Left cardiac atrium (tissue), 4 donors: Measurements from ENCODE around the gene SPHKAP. TPM values are rescaled to one million over a fixed set of nuclear protein-coding genes. Genes with fewer than 3 reads are reported as not detected.
A peak's percentile ranks its signal among the peaks of the same experiment; 100 is the strongest.

Experiments
- ATAC-seq, 2 donors: fragments of 200-7000 bp; cut with Tn5 transposase; one replicate each; pipeline ENCODE4 v1.9.1; 2020; ENCODE audit warnings: mild to moderate bottlenecking in 2 of 2, moderate library complexity in 2 of 2
- DNase-seq: peaks from one replicate; pipeline ENCODE4 v3.0.0-alpha.2; 2020
- intact Hi-C, 2 donors: fragments of 100-400 bp; cut with DNase I; formaldehyde crosslinking; loops; one replicate each; pipeline versions ENCODE4 v1.14.1 to v1.15.1; 2022 to 2023
- total RNA-seq, 2 donors: library from RNA; stranded (reverse); fragmentation: NEBNext Ultra II Directional; extraction: Animal tissue kit (Norgen Biotek cat#: 25700); gene quantifications; one replicate each; pipeline ENCODE4 v1.2.1, GENCODE V29; 2021
- donor health status: DM: no; HTN: yes; CAD: no.
- donor health status: DM: no; HTN: yes; CAD: no; lungs with severe emphysema.
- donor health status: DM: yes; HTN: yes; CAD: no.
- donor health status: Dilated cardiomyopathy.

Gene SPHKAP
- total RNA-seq, 2 donors from 2014 or later: 28.1 to 59.2 TPM

DNA sequence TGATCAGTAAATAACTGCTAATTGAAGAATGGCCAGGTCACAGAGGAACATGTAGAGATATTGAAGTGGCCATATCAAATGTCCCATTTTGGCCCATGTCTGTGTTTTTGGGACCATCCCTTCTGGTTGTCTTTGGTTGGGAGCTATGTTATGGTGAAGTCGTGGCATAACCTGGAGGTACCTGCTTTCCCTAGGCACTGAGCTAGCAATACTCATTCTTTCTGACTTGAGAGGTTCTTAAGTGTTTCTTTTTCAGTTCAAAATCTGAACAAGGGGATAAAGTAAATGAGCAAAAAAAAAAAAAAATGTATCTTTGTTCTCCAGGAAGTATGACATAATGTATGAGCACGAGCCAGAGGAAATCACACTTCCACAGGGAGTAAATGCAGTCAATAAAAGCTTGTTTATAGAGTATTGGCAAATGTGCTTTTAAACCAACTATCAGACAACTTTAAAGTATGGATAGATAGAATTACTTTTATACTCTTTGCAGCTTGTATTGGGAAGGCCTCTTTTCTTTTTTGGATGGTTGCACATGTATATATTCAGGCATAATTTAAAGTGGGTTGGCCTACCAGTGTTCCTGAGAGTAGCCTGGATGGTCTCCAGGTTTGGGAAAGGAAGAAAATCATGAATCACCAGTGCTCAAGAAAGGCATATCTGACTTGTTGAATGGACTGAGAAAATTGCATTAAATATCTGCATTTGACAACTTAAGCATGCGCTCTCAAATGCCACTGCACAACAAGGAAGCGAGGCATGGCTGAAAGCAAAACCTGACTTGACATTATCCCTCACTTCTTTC lies 125.0 kb downstream of the SPHKAP start:
- ATAC-seq (no peak), DNase-seq (no peak)
- intact Hi-C loops: loop anchor here in 1 of 2 donors (5.0 kb wide), 1 partner anchor 774 kb away; no protein-coding TSS in a partner anchor

DNA sequence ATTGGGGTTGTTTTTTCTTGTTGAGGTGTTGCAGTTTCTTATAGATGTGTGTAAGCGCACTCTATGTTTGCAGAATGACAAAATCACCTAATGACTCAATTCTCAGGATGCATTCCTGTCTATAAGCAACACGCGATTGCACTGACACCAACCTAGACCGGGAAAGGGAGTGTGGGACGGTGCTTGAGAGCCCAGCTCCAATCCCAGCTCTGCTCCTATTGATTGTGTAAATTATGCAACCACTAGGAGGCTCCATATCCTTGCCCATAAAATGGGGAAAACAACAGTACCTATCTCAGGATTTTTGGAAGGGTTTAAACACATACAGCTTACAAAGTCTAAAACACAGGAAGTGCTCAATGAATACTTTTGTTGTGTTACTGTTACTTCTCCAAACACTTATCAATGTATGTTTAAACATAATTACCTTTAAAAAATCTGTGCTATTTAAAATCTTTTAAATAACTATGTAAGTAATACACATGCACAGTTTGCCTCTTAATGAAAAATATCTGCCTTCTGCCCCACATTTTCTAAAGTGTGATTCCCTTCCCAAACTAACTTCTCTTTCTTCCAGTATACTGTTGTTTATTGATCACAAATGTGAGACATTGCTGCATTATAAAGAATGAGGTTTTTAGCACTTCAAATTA lies 132.5 kb downstream of the SPHKAP start:
- DNase-seq: peak; percentile 21
- intact Hi-C loops: loop anchor here in 1 of 2 donors (5.0 kb wide), 1 partner anchor 608 kb away; no protein-coding TSS in a partner anchor
- ATAC-seq: peak; percentile 77 to 89

DNA sequence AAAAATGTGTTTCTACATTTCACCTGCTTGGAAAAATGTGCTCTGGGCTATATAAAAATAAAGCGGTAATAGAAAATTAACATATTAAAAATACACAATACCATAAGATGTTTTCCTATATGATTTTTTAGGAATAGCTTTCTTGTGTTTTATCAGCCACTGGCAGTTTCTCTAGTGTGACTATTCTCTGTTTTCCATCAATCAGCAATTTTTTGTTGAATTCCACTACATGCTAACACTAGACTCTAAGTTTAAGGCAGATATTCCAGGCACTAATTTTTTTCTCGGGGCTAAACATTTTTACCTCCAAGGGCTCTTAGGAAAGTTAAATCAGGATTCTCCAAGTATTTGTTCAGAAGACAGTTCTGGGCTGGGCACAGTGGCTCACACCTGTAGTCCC lies 140.5 kb downstream of the SPHKAP start:
- DNase-seq (no peak), ATAC-seq (no peak)
- intact Hi-C loops: no loop called here

DNA sequence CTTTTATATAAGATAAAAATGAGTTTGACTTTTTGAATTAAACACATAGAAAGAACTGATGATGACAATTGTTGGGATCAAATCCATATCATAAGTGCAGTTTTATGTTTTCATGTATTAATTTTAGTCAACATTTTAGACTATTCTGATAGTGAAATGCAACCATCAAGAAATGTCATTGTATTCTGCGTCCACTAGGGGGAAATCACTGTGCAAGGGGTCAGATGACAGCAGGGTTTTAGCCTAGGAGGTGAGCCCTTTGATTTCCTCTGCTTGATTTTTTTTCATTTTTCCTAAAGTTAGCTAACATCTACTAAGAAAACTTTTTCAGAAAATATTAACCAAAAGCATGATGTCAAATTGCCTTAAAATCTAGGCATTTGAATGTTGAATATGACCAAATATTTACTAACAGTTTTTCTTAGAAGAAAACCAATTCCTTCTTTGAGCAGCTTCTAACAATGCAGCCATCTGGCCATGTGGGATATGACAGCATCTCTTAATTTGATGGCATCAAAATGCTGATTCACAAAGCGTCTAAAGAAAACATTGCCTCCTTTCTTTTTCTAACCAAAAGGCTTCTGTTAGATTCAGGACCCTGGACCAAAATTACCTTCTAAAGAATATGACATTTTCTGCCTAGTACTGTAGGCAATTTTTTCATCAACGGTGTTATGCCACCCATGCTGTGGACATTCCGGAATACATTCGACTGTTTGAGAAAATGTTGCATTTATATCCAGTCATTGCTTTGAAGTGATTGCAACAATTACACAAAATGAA lies 141.5 kb downstream of the SPHKAP start:
- DNase-seq (no peak), ATAC-seq (no peak)
- intact Hi-C loops: no loop called here

DNA sequence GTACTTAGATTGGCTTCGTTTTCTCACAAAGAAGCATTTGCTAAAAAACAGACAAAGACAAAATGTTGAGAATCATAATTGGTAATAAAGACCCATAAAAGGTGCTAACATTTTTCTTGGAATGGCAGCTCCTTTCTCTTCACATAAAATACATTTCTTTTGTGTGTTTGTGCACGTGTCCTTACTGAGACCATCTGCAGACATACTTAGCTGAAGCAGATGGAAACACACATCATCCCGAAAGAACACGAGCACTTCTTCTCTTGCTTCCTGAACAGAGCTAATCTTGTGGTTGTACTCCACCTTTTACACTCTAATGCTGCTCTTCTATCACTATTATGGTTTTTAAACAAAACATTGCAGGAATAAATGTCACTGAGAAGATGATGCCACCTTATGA lies 142.5 kb downstream of the SPHKAP start:
- DNase-seq: no peak
- intact Hi-C loops: no loop called here
- no peak for ATAC-seq

DNA sequence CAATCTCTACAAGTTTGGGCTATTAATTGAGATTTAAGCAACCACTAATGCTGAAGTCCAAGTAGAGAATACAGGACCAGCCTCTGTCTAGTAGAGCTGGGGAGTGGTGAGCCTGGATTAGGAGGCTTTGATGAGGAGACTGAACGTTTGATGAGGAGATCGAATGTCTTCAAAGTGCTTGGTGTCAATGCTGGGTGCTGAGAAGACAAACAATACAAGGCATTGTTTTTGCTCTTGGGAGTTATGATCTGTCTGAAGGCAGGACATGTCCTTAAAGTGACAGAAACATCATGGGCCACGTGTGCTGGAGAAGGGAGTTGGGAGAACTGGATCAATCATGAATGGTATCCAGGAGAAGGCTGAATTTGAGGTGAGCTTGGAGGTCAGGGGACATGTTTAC lies 143.6 kb downstream of the SPHKAP start:
- intact Hi-C loops: no loop called here
- ATAC-seq: no peak
- DNase-seq: no peak

DNA sequence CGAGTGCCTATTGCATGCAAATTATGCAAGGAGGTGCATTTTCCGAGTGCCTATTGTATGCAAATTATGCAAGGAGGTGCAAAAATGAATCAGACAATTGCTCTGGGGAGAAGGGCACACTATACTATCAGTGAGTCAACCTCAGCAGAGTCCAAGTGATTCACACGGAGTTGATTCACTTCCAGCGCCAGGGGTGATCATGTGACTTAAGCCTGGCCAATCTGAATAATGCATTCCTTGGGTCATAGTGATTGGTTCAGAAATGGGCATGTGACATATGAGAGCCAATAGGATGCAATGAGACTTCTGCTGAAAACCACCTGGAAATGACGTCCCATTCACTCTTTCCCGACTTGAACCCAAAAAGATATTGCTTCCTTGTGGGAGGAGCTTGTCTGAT lies 157.9 kb downstream of the SPHKAP start:
- no peak for ATAC-seq
- DNase-seq: no peak
- intact Hi-C loops: no loop called here

DNA sequence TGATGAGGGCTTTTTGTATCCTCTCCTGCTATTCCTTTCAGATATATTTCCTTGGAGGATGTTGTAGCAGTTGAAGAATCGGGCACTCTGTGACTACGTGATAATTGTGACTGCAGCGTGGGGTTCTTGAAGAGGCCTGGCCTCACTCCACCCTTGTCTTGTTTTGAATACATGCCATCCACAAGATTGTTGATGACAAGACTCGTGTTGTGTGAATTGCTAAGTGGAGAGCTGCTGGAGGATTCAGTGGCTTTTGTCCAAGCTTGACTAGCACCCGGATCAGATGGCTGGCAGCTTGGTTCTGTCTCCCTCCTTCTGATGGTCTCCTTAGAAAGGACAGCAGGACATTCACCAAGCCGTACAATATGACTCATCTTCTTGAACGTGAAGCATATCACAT lies 163.2 kb downstream of the SPHKAP start:
- no peak for DNase-seq
- ATAC-seq: peak; percentile 44 to 78
- intact Hi-C loops: no loop called here

DNA sequence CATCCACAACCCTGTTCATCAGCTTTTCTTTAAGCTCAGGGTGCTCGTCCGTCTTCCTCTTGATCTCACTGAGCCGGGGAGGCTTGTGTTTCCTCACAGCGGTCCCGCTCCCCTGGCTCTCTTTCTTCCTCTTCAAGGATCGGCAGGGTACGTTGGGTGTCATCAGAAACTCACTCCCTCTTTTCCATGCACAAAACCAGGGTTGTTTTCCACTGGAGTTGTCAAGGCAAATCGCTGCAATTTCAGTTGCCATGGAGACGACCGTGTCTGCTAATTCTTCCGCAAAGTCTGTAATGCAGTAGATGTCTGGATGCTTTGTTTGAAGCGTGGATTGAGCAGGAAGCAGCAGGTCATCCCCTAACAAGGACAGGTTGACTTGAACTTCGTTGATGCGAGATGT lies 163.7 kb downstream of the SPHKAP start:
- intact Hi-C loops: no loop called here
- DNase-seq: no peak
- no peak for ATAC-seq

DNA sequence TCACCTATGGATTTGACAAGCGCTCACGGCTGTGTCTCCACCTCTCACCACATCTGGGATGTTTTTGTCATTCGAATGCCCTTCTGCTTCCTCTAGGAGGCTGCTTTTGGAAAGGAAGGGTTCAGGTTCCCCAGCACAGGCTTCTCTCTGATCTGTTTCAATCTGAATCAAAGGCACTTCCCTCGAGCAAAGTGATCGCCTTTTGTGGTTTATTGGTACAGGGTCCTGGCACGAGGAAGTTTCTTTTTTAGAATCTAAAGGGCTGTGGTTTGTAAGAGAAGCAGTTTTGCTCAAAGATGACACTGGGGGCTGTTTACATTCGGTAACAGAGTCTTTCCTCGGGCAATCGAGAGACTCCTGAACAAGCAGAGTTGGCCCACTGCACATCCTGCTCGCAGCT lies 165.1 kb downstream of the SPHKAP start:
- ATAC-seq: no peak

DNA sequence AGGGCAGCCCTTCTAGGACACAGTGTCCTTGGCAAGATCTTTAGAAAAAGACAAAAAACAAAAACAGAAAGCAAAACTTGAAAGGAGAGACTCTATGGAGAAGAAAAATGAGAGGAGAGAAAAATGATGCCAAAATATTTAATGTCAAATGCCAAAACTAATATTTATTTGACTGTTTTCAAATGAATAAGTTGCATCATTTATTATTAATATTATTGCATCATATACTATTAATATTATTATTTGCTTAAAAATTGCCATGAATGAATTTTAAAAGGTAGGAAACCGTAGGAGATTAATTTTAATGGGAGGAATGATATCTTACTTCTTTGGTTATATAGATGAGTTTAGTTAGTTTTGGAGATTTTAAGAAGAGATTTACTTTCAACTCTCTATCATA lies 165.7 kb downstream of the SPHKAP start:
- DNase-seq: no peak
- ATAC-seq: no peak
- intact Hi-C loops: no loop called here

More for the DNA sequence above, 165.1 kb downstream of the SPHKAP start:
- intact Hi-C loops: no loop called here
- no peak for DNase-seq

DNA sequence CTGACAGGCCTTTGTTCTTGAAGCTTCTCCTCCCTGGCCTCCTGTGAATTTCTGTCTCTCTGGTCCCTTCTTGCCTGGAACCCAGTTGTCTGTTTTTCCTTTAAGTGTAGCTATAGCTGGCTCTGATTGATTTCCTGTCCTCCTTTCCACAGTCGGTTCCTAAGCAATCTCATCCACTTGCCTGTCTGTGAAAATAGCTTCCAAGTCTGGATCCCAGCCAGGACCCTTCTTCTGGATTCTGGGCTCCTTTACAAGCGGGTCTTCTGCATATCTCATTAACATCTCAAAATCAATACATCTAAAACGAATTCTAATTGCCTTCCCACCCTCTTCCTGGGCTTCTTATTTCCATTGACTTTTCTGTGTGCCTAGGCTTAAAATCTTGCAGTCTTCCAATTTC lies 185.1 kb downstream of the SPHKAP start:
- intact Hi-C loops: no loop called here
- ATAC-seq (no peak), DNase-seq (no peak)

DNA sequence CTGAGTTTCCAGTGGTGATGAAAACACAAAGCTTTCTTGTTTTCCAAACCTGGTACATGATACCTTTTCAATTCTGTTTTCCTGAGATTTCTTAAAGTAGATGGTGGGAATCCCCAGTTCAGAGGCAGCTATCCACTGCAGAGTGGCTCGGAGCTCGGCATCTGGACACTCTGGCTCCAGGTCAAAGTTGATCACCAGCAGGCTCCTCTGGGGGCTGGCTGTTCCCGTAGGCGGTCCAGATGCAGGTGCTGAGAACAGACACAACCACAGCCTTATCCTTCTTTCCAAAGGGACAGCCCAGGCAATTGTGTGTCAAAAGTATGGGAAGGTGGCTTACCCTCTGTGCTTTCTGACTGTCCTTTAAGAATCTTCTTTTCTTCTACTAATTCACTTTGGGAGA lies 190.6 kb downstream of the SPHKAP start:
- ATAC-seq (no peak), DNase-seq (no peak)
- intact Hi-C loops: no loop called here

DNA sequence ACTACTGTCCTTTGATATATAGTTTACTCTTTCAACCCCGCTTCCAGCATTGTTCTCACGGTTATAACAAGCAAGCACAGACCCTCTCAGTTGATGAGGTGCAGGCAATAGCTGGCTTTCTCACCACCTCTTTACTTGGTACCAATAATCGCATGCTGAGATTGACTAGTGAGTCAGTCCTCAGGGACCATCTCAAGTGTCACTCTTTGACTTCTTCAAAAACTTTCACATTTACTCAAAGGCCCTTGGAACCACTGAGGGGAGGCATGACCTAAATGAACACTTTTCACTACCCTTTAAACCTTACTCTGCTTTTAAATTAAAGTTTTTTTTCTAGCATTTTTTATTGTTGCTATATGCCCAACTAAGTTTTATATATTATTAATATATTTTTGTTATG lies 208.2 kb downstream of the SPHKAP start:
- DNase-seq (no peak), ATAC-seq (no peak)
- intact Hi-C loops: no loop called here

DNA sequence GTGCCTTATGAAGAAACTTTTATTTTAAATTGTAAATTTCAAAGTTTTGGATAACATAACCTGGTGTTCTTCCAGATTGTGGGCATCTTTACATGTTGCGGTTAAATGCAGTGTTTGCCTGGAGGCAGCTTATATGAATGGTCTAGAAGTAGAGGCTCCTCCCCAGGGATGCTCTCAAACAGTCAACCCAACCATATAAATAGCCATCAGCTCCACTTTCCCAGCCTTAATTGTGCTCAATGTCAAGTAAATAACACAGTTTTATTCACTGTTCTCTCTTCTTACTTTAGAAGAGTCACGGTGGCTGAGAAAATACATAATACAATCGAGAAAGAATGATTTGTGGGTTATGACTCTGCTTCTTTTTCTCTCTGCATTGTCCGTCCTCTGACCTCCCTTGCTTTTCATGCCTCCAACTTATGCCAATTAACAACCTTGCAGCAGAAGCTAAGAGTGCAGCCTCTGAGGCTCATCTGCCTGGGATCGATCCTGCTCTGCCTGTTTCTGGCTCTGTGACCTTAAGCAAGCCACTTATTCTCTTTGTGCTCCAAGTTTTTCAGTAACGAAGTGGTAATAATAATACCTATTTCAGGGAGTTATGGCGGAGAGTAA lies 209.8 kb downstream of the SPHKAP start:
- DNase-seq: no peak
- intact Hi-C loops: no loop called here
- ATAC-seq: no peak

DNA sequence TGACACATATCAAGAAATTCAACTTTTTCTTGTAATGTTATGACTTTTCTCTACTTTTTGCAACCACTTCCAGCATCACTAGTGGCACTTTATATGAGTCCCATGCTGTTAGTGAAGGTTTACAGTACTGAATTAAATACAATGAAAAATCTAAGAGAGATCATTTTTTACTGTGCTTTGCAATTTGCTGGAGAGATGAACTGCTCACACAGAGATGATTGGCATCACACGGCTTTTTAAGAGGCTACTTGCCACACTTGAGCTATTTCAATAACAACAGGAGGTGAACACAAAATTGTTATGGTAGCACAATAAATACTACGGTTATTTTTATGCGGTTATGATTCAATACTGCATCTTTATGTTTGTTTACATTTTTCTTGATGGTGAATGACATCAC lies 221.2 kb downstream of the SPHKAP start:
- no peak for ATAC-seq
- intact Hi-C loops: no loop called here
- no peak for DNase-seq

DNA sequence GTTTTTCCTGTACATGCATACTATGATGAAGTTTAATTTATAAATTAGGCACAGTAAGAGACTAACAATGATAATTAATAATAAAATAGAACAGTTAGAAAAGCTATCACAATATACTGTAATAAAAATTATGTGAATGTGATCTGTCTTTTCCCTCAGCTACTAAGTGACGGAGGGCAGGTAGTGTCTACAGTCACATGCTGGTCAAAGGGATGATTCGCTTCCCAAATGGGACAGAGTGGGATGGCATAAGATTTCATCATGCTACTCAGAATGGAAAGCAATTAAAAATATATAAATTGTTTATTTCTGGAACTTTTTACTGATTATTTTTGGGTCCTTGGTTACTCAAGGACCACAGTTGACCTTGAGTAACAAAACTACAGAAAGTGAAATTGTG lies 238.5 kb downstream of the SPHKAP start:
- DNase-seq (no peak), ATAC-seq (no peak)
- intact Hi-C loops: no loop called here

DNA sequence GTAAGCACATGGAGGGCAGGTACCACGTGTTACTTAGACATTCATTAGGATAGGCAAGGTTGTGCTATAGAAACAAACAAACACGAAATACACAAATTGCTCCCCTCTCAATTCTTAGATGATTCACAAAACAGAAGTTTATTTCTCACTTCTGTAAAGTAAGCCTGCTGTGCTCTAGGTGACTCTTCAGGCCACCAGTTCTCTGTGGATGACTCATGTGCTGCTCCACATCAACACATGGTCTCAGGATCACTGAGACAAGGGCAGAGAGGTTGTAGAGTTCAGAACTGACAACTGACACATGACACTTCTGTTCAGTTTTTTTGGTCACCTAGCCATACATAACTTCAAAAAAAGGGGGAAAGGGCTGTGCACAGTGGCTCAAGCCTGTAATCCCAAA lies 239.5 kb downstream of the SPHKAP start:
- intact Hi-C loops: no loop called here
- ATAC-seq (peak in 1 of 2 donors; percentile 79), DNase-seq (no peak)

DNA sequence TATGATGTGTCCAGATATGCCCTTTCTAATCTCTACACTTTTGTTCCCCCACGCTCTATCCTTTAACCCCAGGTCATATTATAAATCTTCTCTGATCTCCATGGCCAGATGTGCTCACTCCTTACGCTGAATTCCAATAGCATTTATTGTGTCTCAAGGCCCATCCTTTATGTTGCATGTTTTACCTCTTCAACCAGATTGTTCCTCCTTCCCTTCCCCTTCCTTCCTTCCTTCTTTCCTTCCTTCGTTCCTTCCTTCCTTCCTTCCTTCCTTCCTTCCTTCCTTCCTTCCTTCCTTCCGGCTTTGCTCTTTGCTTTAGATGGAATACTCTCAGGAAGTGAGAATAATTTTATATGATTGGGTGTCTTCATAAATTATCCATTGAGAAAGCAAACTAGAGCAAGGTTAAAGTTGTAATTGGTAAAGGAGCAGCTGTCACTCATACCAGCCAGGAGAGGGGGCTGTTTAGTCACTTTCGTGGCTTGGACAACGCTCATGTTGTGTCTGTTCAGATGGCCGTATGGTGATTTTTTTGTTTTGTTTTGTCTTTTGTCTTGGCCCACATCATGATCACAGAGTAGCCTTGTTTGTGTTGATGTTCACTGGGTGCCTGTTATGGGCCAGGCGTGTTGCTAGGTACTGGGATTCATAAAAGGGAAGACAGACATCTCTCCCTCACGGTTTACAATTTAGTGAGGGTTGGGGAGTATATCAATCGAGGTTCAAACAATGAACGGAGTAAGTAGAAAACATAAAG lies 242.0 kb downstream of the SPHKAP start:
- intact Hi-C loops: no loop called here
- DNase-seq (no peak), ATAC-seq (peak in 1 of 2 donors; percentile 50)
